ENCODE measurements around the gene CRYZL1.
"Not testable (repeated sequence)": the region's sequence is repeated elsewhere in the genome, so short reads cannot be mapped to it uniquely, and the experiment has no call there.

The CRYZL1 gene

DNA sequence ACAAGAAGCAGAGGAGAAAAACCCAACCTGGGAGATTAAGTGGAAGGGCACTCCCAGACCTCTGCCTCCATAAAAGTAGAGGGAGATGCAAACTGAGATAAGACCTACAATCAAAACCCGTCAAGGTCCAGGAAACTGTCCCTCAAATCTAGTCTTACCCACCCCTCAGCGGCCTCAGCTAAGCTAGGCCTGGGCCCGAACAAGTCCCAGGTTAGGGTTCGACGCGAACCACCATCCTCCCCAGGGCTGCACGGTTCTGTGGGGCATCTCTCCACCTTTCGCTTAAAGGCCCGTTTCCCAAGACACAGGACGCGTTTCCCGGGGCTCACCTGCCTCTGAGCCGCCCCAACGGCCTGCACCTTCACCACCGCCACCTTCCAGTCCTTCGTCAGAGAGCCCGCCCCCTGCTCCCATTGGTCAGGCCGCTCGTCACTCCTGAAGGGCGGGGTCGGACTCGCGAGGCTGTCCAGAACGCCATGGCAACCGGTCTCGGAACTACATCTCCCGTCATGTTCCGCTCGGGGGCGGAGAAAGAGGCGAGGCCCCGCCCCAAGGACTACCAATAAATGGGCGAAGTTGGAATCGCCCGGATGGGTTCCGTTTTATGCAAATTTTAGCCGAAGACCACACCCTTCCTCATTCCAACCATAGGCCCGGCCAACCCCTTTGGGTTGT is at the start of gene CRYZL1:
TSS of gene CRYZL1 (minus strand) at position 390 of the 675 bp plus-strand sequence. CDS start 10,190 bp downstream, outside the sequence.
- peak; percentile 76 to 100 (median 99) for DNase-seq

DNA sequence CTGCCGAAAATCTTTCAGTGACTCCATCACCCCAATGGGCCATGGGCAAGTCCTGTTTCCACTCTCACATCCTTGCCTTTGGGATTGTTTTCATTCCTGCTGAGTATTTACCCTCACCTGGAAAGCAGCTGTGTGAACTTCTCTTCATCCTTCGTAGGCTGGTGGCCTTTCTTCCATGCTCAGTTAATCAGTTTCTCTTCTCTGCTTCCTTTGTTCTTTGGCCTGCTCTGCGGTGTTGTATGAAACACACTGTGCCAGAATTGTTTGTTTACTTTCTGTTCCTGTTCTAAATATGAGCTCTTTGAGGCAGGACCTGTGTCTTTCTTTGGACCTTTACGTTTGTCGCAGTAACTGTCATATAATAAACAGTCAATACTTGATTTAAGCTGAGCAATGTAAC is 49.3 kb upstream of the CRYZL1 start:
- DNase-seq, result no peak

DNA sequence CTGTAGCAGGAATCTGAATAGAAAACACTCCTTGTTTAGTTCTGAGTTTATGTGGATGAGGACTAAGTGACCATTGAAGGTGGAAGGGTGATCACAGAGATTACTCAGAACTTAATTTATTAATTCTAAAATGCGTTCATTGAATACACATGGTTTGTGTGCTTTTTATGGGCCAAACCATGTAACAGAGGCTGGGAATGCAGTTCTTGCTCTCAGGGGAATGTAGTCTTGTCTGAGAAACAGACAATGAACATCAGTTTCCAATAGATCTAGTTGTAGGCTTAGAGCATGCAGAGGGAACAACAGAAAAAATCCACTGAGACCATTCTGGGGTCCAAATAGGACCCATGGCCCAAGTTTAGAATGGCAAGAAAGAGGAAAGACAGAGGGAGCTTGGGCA is 46.8 kb upstream of the CRYZL1 start:
- no peak for DNase-seq

DNA sequence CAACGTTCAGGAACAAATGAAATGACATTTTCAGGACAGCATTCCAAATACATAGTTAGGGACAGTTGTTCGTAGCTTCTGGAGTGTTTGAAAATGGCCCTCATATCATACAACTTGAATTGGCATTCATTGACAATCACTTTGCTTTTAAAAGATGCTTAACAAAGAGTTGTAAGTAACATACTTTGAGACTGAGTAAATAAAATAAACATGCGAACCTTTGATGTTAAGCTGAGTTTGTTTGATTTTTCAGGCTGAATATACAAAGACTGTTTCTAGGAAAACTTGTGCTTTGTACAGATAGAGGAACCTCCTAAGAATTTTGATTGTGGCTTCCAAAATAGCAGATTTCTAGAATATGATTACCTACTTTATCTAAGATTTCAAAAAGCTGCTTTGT is 46.1 kb upstream of the CRYZL1 start:
- DNase-seq, result no peak

DNA sequence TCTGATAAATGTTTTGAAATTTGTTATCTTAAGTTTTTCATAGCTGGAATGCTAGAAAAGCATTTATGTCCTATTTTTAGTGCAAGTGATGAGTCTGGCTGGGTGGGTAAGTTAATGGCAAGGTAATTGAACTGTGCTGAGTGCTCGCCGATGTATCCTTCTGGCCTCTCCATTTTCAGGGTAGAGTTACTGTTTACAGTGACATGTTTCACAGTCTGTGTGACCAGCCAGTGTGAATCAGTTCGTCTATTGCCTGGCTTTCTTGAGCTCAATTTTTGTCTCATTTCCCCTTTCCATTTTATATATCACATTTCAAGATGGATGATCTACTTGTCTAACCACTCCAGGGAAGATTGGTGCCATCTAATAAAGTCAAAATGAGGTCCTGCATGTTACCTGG is 44.8 kb upstream of the CRYZL1 start:
- DNase-seq, result no peak

DNA sequence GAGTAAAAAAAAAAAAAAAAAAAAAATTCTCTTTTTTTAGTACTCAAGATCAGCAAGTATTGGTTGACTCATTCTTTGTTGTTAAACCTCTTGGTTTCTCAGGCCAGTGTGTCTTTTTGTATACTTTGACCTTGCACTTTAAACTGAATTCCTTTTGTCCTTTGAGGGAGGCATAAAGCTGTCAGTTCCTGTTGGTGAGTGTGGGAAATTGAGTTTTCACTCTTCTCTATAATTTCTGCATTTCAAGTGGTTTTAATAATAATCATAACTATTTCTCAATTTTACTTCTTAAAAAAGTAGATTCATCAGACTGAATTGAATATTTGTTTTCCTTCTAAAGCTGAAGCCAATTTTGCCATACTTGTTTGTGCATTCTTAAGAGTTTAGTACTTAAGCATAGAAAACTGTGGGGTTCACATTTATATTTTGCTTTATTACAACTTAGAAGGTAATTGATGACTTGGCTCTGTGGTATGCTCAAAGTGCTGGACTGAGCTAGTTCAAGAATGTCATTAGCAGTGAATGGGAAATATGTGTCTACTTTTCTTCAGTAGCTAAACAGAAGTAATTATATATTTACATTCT is 44.2 kb upstream of the CRYZL1 start:
- DNase-seq, result no peak

DNA sequence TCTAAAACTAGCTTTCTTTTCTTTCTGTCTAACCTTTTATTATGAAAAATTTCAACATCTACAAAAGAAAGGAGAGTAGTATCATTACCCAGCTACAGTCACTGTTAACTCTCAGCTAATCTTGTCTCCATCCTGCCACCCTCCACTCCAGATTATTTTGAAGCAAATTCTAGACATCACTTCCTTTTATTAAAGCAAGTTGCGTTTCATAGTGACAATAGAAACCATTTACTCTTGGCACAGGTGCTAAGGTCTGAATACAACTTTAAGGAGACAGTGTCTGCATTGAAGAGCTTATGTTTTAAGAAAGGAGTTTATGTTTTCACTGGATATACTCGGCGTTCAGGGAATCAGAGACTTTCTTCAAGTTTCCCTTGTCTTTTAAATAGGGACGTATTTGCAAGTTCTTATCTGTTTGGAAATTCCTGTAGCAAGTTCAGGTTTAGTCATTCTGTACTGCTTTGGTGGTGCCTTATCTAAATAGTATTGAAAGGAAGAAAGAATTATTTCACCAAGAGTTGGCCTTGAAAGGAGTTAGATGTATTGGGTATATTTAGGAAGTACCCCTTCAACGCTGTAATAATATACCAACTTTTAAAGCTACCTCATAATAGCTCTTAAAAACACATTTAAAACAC is 43.5 kb upstream of the CRYZL1 start:
- DNase-seq, result no peak

DNA sequence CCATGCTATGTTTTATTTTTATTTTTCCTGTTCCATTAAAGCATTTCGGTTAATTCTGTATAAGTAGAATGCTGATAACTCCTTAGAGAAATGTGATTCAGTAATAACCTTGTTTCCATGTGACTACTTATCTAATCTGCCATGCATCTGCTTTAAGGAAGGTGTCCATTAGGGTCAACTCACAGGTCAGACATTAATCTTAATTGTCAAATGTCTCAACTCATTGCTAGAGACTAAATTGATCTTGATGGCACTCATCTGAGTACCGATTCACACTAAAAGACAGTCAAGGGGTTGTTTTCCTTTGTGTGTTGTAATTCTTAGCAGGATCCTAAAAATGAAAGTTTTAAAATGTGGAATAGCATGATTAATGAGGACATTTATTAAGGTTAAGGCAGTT is 42.5 kb upstream of the CRYZL1 start:
- no peak for DNase-seq

DNA sequence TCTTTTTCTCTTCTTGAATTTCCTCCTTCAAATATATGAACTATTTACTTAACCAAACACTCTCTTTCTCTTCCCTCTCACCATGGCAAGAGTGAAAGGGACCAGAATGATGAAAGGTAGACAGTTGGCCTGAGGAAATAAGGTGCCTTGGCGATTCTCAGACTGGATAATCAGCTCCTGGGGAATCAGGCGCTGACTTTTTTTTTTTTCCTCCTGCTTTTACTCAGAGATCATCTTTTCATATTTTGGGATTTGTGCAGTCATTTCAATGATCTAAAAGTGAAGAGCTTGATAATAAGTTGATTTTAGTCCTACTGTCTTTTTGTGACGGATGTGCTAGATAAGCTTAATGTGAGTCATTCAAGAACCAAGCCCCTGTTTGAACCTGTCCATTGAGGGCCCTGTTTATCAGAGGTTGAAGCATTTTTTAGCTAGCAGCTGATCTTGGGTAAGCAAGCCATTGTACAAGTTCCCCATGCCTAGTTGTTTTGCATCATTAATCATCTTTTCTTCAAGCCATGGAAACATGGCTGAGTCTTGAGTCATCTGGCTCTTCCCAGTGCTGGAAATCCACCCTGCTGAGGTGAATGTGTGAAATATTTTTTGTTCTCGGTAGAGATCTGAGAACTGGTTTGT is 41.6 kb upstream of the CRYZL1 start:
- no peak for DNase-seq

DNA sequence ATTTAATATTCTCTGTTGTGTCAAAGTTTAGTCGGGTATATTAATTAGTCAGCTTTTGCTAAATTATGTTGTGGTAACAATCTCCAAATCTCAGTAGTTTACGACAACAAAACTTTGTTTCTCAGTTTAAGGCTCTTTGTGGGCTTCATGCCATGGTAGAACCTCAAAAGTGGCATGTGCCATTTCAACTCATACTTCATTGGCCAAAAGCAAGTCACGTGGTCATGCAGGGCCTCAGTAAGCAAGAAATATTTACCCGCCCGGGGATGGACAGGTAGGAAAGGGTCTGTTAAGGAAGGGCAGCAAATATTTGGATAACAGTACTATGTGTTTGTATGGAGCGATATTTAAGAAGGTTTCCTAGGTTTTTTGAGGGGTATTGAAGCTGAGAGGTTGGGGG is 39.3 kb upstream of the CRYZL1 start:
- no peak for DNase-seq

DNA sequence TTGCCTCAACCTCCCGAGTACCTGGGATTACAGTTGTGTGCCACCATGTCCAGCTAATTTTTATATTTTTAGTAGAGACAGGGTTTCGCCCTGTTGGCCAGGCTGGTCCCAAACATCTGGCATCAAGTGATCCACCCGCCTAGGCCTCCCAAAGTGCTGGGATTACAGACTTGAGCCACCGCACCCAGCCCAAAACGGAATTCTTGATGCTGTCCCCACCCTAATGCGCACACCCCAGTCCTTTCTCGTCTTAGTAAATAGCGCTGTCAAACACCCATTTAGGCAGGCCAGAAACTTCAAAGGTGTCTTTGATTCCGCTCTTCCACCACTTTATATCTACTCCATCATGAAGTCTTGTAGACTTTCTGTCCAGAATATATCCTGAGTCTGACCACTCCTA is 35.9 kb upstream of the CRYZL1 start:
- no peak for DNase-seq

DNA sequence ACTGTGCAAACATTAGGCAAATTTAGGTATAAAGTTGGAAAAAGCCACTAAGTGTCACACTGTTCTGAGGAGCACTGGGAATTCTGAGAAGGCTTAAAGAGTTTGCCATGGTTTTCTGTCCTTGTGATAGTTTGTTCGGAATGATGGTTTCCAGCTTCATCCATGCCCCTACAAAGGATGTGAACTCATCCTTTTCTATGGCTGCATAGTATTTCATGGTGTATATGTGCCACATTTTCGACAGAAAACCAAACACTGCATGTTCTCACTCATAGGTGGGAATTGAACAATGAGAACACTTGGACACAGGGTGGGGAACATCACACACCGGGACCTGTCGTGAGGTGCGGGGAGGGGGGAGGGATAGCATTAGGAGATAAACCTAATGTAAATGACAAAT is 35.1 kb upstream of the CRYZL1 start:
- not testable (repeated sequence) for DNase-seq

DNA sequence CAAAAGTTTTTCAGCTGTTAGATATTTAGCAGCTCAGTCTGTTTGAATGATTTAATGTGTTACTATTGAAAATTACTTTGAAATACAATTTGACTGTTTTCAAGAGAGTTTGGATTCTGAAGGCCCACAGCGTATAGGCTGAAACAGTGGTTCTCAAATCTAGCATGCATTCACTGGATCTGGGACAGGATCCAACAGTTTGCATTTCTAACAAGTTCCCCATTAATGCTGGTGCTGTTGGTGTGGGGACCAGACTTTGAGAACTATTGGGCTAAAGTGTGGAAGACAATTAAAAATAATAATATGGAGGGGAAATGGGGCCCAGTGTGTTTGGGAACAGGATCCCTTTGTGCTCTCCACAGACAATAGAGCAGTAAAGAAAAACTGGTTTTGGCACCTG is 32.7 kb upstream of the CRYZL1 start:
- peak in 1 of 14 donors; percentile 4 for DNase-seq

DNA sequence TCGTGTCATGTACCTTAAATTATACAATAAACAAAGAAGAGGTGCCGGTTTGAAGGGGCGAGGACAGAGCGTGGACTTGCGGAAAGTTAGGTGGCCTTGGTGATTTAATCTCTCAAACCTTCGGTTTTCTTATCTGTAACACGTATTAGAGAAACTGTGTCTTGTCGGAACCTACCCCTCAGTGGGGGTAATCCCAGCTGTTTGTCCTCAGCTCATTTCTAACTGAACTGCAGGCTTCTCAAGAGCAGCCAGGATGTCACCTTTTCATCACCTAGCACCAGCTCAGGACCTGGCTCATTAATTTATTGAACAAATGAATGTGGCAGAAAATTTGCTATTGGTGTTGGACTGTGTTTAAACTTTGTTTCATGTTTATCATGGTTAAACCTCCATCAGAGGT is 31.9 kb upstream of the CRYZL1 start:
- DNase-seq, result no peak

DNA sequence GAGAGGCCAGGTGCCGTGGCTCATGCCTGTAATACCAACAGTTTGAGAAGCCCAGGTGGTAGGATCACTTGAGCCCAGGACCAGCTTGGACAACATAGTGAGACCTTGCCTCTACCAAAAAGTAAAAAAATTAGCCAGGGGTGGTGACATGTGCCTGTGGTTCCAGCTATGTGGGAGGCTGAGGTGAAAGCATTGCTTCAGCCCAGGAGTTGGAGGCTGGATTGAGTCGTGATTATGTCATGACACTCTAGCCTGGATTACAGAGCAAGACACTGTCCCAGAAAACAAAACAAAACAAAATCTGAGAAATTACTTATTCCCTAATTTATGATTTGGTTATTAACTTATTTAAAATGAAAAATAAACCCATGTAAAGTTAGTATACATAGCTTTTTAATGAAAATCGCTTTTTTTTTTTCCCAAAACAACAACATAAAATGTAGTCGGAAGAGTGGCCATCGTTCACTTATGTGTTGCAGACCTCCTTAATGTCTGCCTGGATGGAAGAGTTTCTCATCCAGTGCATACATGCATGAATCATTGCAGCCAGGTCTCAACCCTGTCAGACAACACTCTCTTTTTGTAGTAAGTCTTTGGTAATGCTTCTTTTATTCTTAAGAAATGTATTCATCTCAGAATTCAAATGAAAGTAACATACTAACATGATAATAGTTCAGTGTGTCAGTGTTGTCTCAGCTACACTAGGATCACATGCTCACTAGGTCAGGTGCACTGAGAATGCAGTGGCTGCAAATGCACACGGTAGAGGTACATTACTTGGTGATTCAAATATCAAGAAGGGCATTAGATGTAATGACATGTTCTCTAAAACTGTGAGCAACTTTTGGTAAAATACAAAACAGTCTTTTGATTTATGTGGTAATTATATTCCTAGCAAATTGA is 28.8 kb upstream of the CRYZL1 start:
- DNase-seq, result no peak

DNA sequence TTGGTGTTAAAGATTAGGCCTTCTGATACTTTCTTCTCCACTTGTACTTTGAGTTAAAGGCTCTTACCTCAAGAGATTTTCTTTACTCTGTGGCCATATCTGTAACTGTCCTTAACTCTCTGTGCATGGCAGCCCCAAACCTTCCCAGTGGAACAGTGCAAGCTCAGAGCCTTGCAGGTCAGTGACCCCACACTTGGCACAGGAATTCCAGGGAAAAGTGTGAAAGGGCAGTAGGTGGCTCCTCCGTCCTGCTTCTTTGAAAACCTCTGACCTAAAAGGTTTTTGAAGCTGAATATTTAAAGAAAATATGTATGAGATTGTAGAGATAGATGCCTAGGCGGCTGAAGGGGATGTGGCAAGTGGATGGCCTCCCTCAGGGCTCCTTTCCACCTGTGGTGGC is 27.1 kb upstream of the CRYZL1 start:
- no peak for DNase-seq

DNA sequence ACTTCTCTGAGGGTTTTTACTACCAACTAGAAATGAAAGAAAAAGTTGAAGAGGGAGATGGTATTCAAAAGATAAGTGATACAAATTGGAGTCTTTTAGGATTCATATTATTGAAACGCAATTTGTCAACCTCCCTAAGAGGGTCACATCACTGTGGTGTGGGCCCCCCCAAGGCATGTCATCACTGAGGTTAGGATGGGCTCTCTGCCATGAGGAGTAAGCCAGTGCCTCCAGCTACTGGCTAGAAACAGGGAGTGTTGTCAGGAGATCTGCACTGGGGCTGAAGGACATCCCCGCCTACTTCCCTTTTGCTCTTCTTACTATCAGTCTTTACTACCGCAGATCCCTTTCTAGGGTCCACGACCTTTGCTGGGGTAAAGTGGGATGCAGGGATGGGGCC is 26.6 kb upstream of the CRYZL1 start:
- no peak for DNase-seq

DNA sequence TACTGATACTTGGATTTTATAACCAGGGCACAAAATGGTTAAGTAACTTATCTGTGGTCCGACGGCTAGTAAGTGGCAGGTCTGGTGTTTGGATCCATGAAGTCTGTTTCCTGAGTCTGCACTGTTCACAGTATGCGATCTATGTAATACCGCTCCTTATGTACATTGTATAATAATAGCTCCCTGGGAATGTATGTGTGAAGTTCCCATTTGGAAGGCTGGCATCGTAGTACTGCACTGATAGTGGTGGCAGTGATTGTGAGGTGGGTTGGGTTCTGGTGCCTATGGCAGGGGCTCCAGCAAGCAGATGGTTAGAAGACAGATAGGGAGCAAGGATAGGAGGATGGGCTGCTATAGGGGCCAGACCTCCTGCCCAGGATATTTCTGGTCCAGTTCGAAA is 26.1 kb upstream of the CRYZL1 start:
- no peak for DNase-seq

DNA sequence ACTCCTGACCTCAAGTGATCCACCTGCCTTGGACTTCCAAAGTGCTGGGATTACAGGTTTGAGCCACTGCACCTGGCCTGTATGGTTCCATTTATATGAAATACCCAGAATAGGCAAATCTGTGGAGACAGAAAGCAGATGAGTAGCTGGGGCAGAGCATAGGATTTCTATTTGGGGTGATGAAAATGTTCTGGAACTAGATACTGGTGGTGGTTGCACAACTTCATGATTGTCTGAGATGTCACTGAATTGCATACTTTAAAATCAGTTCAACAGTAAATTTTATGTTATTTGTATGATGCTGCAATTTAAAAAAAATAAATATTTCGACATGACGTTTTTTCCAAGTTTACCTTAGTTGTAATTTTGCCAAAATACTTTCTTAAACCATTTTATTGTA is 24.6 kb upstream of the CRYZL1 start:
- DNase-seq, result no peak

DNA sequence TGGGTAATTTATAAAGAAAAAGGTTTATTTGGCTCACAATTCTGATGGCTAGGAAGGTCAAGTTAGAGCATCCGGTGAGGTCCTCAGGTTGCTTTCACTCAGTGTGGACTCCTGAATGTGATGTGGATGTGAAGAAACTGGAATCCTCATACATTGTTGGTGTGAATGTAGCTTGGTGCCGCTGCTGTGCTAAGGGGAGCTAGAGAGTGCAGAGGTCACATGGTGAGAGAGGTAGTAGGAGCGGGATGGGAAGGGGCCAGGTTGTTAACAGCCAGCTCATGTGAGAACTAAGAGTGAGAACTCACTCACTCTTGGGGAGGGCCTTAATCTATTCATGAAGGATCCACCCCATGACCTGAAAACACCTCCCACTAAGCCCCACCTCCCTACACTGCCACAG is 22.6 kb upstream of the CRYZL1 start:
- DNase-seq, result no peak

DNA sequence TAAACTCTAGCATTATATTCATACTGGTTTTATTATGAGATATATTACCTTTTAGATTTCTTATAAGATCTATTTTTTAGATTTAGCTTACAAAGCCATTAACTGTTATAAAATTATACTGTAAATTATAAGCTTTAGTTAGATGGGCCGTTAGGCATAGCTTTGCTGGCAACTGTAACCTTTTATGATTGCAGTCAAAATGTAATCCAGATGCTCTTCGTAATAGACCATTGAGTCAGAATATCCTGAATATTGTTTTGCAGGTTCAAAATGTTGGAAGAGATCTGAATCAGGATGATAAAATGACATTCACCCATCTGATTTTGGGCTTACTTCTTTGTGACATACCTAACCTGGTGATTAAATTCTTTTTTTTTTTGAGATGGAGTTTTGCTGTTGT is 21.7 kb upstream of the CRYZL1 start:
- no peak for DNase-seq

DNA sequence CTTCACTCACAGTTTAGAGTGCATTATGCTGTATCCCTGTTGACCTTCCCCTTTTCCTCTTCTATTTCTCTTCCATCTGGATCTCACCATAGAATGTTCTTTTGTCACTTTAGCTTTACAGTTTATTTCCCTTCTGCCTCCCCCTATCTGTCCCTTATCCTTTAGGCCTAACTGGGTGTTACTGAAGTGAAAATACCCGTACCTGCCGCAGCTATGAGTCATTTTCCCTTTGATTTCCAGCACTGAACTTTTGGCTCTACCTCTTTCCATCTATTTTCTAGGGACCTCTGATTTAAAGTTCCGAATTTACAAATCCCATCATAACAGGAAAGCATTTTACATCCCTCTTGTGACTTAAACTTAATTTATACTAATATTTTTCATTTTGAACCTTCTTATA is 20.5 kb upstream of the CRYZL1 start:
- no peak for DNase-seq

DNA sequence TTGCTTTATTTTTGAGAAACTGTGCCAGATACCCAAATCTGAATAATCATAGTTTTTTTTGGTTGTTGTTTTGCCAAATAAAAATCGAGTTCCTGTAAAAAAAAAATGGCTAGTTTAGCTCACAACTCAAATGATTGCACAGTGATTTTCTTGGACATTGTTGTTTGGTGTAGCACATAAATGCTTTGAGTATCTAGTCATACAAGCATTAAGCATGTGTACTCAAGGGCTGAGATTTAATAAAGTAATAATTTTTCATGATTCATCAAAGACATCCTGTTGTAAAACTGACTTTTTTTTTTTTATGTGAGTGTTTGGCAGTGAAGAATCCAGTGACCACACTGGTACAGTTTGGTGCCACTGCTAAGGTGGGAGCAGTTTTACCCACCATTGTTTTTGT is 19.6 kb upstream of the CRYZL1 start:
- no peak for DNase-seq

Data from C1 segment of cervical spinal cord (tissue), 14 donors.